Right forelimb (tissue), 1 donor: ENCODE data around the gene ANK2.

ENCODE experiments used
- DNase-seq: peaks from one replicate; pipeline ENCODE4 v3.0.0-alpha.2; 2018

Gene ANK2

DNA sequence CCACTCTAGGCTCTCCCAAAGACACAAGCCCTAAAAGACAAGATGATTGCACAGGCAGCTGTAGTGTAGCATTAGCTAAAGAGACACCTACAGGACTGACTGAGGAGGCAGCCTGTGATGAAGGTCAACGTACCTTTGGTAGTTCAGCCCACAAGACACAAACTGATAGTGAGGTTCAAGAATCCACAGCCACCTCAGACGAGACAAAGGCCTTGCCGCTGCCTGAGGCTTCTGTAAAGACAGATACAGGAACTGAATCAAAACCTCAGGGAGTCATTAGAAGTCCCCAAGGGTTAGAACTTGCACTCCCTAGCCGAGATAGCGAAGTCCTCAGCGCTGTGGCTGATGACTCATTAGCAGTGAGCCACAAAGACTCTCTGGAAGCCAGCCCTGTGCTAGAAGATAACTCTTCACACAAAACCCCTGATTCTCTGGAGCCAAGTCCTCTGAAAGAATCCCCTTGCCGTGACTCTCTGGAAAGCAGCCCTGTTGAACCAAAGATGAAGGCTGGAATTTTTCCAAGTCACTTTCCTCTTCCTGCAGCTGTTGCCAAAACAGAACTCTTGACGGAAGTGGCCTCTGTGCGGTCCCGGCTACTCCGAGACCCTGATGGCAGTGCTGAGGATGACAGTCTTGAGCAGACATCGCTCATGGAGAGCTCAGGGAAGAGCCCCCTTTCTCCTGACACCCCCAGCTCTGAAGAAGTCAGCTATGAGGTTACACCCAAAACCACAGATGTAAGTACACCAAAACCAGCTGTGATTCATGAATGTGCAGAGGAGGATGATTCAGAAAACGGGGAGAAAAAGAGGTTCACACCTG is 306.3 kb downstream of the ANK2 start:
- DNase-seq: no peak

DNA sequence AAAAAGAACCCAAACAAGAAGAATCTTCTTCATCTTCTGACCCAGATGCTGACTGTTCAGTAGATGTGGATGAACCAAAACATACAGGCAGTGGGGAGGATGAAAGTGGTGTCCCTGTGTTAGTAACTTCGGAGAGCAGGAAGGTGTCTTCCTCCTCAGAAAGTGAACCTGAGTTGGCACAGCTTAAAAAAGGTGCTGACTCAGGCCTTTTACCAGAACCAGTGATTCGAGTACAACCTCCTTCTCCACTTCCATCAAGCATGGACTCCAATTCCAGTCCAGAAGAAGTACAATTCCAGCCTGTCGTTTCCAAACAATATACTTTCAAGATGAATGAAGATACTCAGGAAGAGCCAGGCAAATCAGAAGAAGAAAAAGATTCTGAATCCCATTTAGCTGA is 307.0 kb downstream of the ANK2 start:
- no peak for DNase-seq

DNA sequence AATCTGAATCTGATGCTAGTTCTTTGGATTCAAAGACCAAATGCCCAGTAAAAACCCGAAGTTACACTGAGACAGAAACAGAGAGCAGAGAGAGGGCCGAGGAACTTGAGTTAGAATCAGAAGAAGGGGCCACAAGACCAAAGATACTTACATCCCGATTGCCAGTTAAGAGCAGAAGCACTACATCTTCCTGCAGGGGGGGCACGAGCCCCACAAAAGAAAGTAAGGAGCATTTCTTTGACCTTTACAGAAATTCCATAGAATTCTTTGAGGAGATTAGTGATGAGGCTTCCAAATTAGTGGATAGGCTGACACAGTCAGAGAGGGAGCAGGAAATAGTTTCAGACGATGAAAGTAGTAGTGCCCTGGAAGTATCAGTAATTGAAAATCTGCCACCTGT is 309.3 kb downstream of the ANK2 start:
- DNase-seq: no peak

DNA sequence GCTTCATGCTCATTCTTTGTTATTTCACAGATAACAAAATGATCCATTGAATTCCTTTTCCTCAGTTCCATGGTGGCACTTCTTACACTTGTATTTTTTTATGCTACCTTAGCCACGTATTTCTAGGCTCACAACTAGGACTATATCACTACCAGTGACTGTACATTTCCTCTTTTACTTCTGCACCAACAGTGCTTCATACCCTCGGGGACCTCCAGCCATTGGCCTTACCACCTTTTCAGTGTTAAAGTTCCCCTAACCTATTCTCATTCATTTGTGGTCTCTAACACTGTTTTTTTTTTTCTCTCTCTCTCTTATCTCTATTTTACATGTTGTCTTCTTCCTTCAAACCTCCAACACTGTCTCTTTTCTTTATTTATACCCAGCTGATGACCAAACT is 315.9 kb downstream of the ANK2 start:
- no peak for DNase-seq

DNA sequence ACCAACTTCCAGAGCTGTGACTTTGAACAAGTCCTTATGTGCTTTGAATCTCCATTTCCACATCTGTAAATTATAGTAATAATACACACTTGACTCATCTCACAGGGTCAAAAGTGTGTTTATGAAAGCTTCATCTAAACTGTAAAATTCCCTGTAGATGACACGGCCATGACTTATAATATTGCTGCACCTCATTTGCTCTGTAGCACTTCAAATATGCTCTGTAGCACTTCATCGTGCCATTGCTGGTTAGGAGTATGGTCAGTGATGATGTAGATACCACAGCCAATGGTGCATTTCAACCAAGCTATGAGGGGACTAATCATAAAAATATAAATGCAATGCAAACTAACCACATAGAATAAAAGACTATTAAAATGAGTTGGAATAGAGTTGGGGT is 318.6 kb downstream of the ANK2 start:
- DNase-seq: no peak

DNA sequence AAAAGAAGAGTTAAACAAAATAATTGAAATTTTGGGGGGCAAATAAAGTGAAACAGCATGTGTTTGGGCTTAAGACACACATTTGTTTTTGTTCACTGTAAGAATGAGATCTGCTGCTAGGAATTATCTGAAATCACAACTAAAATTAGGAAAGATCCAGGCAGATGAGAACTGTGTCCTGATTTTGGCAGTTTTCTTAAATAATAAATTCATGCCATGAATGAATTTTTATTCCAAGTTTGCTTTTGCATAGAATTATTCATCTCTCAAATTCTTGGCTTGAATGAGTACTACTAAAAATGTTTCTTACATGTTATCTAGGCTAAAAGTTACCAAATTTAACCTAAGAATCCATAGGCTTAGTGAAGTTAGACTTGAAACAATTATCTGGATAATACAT is 321.7 kb downstream of the ANK2 start:
- no peak for DNase-seq

DNA sequence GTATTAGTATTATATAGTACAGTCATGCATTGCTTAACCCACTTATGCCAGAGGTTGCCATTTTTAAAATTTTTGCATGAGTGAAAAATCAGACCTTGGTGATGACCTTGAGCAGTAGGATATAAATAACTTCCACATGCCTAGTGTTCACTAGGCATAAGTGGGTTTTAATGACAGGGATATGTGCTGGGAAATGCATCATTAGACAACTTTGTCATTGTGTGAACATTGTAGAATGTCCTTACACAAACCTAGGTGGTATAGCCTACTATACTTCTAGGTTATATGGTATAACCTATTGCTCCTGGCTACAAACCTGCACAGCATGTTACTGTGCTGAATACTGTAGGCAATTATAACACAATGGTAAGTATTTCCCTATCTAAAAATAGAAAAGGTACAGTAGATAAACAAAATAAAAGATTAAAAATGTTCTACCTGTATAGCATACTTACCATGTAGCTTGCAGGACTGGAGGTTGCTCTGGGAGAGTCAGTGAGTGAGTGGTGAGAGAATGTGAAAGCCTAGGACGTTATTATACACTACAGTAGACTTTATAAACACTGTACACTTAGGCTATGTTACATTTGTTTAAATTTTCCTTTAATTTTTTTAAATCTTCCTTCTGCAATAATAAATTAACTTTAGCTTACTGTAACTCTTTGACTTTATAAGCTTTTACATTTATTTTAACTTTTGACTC is 326.7 kb downstream of the ANK2 start:
- no peak for DNase-seq

DNA sequence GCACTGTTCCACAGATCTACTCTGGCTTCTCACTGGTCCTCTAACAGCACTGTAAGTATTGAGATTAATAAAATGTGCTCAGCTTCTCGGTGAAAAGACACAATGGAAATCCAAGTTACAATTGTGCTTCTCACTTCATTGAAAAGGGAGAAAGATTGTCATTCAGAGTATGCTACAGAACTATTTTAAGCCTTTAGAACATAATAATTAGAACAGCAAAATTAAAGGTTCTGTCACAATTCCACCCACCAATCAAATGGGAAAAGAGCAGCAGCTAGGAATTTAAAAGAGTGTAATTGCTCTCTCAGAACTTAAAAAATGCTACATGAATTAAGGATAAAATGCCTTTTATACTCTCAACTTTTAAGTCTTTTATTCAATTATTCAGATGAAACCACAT is 329.4 kb downstream of the ANK2 start:
- no peak for DNase-seq

DNA sequence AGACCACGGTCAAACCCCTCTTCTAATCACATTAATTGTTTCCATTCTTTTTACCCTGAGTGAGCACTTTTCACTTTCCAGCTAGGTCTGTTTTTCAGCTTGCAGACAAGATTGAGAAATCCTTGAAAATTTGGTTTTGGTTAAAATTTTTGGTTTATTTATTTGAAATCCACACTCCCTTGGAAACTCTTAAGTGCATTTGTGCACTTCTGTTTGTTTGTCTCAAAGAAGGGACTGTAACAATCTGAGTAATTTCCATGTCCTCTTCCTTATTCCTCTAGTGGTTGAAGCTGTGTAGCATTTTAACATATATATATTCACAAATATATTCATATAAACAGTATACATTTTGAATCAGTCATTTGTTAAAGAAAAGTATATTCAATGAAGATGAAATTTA is 333.3 kb downstream of the ANK2 start:
- no peak for DNase-seq

DNA sequence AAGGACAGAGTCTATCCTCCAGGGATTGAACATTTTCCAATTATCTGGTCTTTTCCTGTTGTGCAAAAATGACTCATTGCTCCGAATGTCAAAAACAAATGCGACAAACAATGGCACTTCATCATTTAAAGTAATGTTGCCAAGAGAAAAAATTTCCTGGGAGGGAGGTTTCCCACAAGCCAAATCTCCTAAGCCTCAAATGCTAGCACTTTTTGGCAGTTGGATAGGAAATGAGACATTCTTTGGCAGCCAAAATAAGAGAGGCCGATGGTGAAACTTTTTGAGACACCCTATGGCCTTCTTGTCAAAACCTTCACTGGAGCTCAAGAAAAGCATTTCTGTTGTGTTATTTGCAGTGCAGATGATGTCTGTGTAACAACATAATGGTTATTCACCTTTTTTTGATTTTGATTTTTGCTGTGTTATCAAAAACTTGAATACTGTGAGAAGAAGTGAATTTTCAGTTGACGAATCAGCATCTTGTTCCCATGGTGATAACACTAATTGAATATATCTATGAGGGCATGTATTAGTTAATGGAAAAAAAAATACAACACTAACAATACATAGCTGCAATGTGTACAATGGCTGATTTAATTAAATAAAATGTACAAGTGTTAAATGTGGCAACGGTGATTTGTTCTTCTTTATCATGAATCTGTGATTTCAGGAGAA is 333.8 kb downstream of the ANK2 start:
- DNase-seq: no peak

DNA sequence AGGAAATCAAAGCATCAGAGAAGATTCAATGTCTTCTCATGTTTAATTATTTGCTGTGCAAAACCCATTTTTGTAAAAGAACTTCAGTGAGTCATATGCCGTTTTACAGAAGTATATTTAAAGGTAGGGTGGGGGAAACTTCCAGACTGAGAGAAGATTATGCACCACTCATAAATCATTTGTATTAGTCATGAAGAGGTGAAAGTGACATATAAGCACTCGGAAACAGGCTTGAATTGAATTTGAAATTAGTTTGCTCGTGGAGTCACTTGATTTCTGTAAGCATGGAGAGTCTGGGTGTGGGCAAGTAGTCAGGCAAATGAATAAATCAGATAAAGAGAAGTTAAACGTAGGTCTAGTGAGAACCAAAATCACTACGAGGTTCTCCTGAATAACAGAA is 335.1 kb downstream of the ANK2 start:
- no peak for DNase-seq

DNA sequence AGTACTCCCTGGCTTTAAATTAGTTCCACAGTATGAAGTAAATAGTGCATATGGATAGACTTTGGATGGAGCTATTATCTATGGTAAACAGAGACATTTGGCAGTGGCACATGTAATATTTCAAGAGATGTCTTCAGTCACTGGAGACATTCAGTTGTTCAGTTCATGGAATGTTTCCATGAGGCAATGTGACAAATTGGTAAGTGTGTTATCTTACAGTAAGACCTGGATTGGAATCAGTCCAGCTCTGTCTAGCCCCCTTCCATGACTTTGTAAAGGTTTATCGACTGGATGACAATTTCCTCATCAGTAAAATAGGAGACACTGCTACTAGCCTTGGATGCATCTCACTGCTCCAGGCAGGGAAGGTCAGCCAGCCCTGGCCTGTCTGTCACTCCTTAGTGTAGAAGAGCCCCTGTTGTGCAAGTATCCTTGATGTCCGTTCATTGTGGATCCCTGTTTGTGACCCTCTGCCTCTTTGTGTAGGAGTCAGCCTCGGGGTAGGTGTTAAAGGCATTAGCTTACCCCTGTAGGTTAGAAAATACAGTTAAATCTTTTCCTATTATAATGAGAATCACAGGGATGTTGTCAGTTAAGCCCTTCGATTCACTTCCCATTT is 335.9 kb downstream of the ANK2 start:
- DNase-seq: no peak

DNA sequence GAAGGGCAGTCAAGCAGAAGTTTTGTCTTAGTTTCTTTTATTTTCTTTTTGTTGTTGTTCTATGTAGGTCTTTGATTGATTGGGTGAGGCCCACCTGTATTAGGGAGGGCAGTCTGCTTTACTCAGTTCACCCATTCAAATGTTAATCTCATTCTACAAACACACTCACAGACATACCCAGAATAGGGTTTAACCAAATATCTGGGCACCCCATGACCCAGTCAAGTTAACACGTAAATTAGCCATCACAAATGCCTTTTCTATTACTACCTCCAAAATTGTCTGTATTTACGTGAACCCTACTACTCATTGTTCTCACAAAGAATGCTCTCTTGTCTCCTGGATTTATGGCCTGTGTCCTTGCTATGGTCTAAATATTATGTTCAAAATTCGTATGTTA is 339.7 kb downstream of the ANK2 start:
- no peak for DNase-seq

DNA sequence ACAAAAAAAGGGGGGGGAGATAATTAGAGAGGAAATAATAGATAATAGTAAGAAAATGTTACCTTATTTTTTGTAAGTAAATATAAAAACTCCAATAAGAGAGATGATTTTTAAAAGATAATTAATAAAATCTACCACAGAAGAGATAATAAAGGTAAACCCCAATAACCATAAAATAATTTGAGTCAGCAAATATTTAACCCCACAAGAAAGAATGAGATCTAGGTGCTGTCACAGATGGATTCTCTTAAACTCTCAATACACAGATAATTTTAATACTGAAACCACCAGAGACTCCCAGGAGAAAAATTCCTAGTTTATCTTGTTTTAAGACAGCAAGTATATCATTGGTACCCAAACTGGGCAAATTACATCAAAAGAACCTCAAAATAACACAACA is 341.4 kb downstream of the ANK2 start:
- no peak for DNase-seq

DNA sequence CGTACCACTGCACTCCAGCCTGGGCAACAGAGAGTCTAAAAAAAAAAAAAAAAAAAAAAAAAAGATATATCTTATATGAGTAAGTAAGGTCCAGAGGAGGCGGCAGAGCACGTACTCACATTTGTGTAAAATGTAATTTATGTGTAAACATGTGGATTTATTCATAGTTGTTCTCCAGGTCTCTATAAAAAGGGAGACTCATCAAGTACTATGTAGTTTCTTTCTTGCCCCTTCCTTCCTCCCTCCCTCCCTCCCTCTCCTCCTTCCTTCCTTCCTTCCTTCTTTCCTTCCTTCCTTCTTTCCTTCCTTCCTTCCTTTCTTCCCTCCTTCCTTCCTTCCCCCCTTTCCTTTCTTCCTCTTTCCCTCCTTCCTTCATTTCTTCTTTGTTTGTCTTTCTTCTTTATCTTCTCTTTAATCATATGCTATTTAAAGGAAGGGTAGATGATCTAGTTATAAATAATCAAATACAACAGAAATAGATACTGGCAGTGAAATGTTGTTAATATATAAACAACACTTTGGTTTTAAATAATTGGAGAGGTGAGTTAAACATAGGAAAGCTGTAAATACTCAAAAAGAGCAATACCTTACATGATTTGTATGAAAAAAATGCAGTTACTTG is 344.8 kb downstream of the ANK2 start:
- no peak for DNase-seq

DNA sequence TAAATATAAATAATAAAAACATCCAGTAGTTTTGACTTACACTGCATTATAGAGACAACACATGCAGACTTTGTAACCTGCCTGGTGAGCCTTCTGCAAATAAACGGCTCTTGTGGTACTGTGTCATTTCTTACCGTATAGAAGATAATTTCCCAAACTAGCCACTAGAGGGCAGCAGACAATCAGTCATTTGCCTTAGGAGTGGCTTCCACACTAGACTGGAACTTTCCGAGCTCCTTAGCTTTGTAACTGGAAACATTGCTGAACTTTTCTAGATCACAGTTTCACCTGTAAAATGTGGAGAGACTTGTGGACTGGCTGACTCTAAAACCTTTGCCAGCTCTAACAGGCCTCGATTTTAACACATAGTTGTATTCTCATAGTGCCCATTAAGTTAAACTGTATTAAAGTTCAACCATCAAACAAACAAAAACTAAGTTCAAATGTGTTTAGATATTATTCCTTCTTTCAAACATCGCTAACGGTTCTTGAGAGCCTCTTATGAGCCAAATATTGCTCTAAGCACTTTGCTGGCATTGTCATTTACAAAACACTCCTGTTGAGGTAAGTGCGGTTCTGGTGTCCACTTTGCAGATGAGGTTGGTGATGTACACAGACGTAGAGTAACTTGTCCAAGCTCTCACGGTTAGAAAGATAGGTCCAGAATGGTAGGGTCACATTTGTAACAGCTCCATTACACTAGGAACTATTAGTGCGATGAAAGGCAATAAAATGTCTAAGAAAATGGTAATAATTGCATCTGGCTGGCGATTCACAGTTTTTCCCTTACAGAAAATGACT is 345.5 kb downstream of the ANK2 start:
- DNase-seq: peak; percentile 66

DNA sequence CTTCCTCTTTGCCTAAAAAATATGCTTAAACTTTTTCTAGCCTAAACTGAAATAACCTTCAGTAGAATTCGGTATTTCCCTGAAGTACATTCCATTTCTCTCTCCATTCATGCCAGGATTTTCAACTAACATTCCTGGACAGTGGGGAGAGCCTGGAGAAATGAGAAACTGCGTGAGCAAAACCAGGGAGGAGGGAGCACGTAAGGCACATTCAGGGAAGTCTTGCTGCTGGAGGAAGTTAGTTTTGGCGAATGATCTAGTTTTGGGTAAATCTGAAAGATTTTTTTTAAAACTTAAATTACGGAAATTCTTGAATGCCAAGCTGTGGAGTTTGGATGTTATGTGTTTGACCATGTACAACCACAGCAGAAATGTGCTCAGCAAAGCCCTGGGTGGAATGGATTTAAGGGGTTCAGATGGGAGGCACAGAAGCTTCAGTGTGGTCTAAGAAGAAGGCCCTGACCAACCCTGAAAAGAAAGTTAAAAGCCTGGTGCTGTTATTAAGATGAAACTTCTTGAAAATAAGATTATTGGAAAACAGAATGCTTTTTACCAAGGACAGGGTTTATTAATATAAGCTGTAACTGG is 347.8 kb downstream of the ANK2 start:
- DNase-seq: no peak

DNA sequence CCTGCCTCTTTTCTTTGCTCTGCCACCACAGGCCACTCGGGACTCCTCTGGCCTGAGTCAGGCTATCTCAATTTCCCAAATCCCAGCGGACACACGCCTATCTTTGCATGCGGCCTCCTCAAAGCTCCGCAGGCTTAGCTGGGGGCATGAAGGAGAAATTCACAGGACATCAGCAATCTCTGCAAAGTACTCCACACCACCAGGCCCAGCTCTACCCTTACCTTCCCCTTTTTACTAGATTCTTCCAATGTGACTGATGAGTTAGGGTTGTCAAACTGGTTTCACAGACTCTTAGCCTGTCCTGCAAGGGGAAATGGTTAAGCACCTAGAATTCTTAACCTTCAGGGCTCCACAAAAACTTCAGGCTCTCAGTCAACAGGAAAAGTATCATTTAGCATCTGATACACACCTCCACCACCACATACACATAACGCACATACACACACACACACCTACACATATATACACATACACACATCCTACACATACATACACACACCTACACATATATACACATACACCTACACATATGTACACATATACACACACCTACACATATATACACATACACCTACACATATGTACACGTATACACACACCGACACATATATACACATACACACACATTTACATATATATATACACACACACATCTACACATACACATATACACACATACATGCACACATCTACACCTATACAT is 349.1 kb downstream of the ANK2 start:
- DNase-seq: no peak

DNA sequence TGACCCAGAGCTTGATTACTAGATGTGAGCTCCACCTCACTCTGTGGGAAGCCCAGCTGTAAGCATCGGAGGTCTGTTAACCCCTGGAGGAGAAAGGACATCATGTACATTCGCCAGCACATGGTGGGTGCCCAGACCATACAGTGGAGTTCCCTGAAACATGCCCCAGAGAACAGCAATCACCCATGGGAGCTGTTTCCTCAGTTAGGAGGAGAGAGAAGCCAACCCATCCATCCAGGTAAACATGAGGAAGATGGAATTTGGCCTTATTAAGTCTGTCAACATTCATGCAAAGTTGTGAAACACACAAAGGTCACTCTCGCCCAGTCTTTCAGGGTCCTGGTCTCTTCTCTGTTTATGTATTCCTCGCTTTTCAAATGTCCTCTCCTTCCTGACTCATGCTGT is 354.7 kb downstream of the ANK2 start:
- no peak for DNase-seq

DNA sequence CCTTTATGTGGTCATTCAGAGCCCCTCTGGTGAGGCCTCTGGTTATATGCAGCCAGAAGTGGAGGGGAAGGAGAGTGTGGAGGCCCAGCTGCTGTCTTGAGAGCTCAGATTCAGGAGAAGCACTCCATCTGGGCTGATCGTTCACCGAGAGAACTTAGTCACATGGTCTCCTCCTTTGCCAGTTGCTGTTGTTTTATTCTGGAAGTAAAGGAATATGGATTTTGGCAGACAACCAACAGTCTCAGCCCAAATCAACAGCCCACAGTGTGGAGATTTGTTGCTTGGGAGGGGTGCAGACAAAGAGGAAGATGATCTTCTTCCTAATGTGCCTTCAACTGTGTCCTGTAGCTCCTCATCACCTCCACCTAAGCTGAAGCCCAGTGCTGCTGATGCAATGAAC is 355.4 kb downstream of the ANK2 start:
- DNase-seq: peak; percentile 53
